Activated CD4-positive, alpha-beta T cell treated with anti-CD3 and anti-CD28 coated beads, Interleukin-2, Interleukin-4, amounts not matched to agents 100 ng/mL and 50 ng/mL, durations not matched to agents 16 hours and 8 hours (primary cell): ENCODE data around the gene KIF15.
A peak's percentile ranks its signal among the peaks of the same experiment; 100 is the strongest.
"Not testable (repeated sequence)": the region's sequence is repeated elsewhere in the genome, so short reads cannot be mapped to it uniquely, and the experiment has no call there.

Source experiments
- DNase-seq: peaks from one replicate; pipeline ENCODE4 v3.0.0-alpha.2; 2020; ENCODE audit warnings: low spot score

KIF15 gene

GRCh38 chr3:44827196-44827595, 65.6 kb downstream of the KIF15 start:
- DNase-seq: no peak

GRCh38 chr3:44831232-44831631, 69.6 kb downstream of the KIF15 start:
- no peak for DNase-seq

GRCh38 chr3:44832032-44832431, 70.4 kb downstream of the KIF15 start:
- no peak for DNase-seq

GRCh38 chr3:44832965-44833364, 71.4 kb downstream of the KIF15 start:
- DNase-seq: no peak

GRCh38 chr3:44833394-44833793, 71.8 kb downstream of the KIF15 start:
- no peak for DNase-seq

- DNase-seq: no peak
Measured at GRCh38 chr3:44835684-44836083, 74.1 kb downstream of the KIF15 start.

- no peak for DNase-seq
Measured at GRCh38 chr3:44842376-44842775, 80.8 kb downstream of the KIF15 start.

- no peak for DNase-seq
Measured at GRCh38 chr3:44845528-44846520, 84.2 kb downstream of the KIF15 start.

- no peak for DNase-seq
Measured at GRCh38 chr3:44848634-44849033, 87.0 kb downstream of the KIF15 start.

GRCh38 chr3:44856663-44857062, 95.1 kb downstream of the KIF15 start:
- DNase-seq: not testable (repeated sequence)

GRCh38 chr3:44860117-44860516, 98.5 kb downstream of the KIF15 start:
- DNase-seq: no peak

GRCh38 chr3:44861412-44862225, 100.0 kb downstream of the KIF15 start, which contains the start of gene TMEM42:
Gene TMEM42, plus strand, starts transcription at chr3:44861912. Its CDS starts 13 bp downstream, at chr3:44861925.
- peak; percentile 92 for DNase-seq

GRCh38 chr3:44862226-44862637, 100.6 kb downstream of the KIF15 start:
- DNase-seq: peak; percentile 12

GRCh38 chr3:44865272-44866035, 103.9 kb downstream of the KIF15 start:
- DNase-seq: no peak

GRCh38 chr3:44867421-44868111, 106.0 kb downstream of the KIF15 start:
- DNase-seq: no peak

GRCh38 chr3:44870375-44871061, 108.9 kb downstream of the KIF15 start:
- no peak for DNase-seq

- DNase-seq: no peak
Measured at GRCh38 chr3:44874308-44874707, 112.7 kb downstream of the KIF15 start, which contains the start of gene TGM4. Gene TGM4, plus strand, starts transcription at chr3:44874608. Its CDS starts 71 bp downstream, at chr3:44874679.

- DNase-seq: no peak
Measured at GRCh38 chr3:44875596-44875995, 114.0 kb downstream of the KIF15 start.

GRCh38 chr3:44877333-44877732, 115.7 kb downstream of the KIF15 start:
- DNase-seq: no peak

- DNase-seq: no peak
Measured at GRCh38 chr3:44880284-44880683, 118.7 kb downstream of the KIF15 start.
